Measurements from ENCODE around the gene FGF18. TPM values are rescaled to one million over a fixed set of nuclear protein-coding genes. Genes with fewer than 3 reads are reported as not detected.

FGF18 gene
- total and polyA plus RNA-seq, 2 experiments from 2014 or later: 1.00 to 7.2 TPM

DNA sequence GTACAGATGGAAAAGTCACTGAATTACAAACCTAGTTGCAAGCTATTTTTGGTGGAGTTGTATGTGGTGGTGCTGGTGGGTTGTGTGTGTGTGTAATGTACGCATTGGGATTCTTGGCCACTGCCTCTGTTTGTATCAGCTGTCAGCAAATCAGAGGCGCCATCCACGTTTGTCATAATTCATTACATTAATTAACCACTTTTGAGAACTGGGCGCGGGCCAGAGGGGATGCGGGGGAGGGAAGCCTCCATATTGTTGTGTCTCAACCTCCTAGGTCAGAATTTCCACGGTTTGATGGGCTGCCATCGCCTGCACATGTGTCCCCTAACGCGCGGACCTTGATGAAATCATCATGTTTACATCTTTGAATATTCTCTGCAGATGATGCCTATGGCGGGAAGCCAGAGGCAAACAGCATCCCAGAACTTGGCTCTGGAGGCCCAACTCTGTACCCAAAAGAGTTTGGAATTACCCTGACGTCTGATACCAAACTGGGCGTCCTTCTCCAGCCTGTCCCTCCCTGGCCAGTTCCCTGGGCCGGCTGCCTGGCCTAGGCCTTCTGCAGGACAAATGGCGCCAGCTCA, 54.9 kb downstream of the FGF18 start:
- Histone ChIP-seq H3K4me2 (no peak overlapping the region), H3K4me1 (ENCODE audit: insufficient read depth) (no peaks in the 10 kb centered on the region), H2AFZ (no peak overlapping the region)

DNA sequence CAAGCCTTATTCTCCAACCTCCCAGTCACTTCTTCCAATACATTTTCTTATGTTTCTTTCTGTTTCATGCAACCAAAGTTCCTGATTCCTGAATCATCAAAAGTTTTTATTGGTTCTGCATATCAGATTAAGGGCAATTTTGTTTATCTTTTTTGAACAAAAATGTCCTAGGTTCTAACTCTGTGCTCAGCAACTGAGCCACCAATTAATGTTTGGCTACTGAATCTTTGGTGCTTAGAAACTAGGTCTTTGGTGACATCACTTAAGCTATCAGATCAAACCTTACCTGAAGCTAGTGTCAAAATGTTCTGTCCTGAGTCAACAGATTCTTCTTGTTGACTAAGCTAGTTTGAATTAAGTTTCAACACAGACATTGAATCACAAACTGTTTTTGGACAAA, 56.1 kb downstream of the FGF18 start:
- Histone ChIP-seq H3K4me2 (no peak overlapping the region), H2AFZ (no peak overlapping the region), H3K9me2 (replicated peaks; ENCODE audit: insufficient read depth) (no peaks in the 10 kb centered on the region), H3K9me3 (ENCODE audit: low read depth) (no peaks in the 10 kb centered on the region), H3K79me2 (no peaks in the 10 kb centered on the region), H3K4me1 (ENCODE audit: insufficient read depth) (peaks cover 4% of the 10 kb centered on the region), H4K20me1 (ENCODE audit: insufficient read depth, poor library complexity, severe bottlenecking) (no peaks in the 10 kb centered on the region), H3K27ac (no peak overlapping the region), H3K27me3 (no peaks in the 10 kb centered on the region), H3K4me3 (no peak overlapping the region), H3K36me3 (replicated peaks; ENCODE audit: insufficient read depth, low read depth) (no peaks in the 10 kb centered on the region)
- TF ChIP-seq, protein P1, sequence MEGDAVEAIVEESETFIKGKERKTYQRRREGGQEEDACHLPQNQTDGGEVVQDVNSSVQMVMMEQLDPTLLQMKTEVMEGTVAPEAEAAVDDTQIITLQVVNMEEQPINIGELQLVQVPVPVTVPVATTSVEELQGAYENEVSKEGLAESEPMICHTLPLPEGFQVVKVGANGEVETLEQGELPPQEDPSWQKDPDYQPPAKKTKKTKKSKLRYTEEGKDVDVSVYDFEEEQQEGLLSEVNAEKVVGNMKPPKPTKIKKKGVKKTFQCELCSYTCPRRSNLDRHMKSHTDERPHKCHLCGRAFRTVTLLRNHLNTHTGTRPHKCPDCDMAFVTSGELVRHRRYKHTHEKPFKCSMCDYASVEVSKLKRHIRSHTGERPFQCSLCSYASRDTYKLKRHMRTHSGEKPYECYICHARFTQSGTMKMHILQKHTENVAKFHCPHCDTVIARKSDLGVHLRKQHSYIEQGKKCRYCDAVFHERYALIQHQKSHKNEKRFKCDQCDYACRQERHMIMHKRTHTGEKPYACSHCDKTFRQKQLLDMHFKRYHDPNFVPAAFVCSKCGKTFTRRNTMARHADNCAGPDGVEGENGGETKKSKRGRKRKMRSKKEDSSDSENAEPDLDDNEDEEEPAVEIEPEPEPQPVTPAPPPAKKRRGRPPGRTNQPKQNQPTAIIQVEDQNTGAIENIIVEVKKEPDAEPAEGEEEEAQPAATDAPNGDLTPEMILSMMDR (IDR thresholded peaks at IDR 0.05; ENCODE audit: poor library complexity): no peak
- TF ChIP-seq EZH2 (IDR thresholded peaks at IDR 0.05; ENCODE audit: borderline replicate concordance) (no peak), EZH2phosphoT487 (IDR thresholded peaks at IDR 0.05; ENCODE audit: low read depth, severe bottlenecking, unreplicated experiment) (no peak)
- DNase-seq (ENCODE audit: low spot score): no peak

More for the DNA sequence above, 54.9 kb downstream of the FGF18 start:
- H4K20me1 ChIP-seq (ENCODE audit: insufficient read depth, poor library complexity, severe bottlenecking): no peaks in the 10 kb centered on the region
- no peak for DNase-seq (ENCODE audit: low spot score)
- H3K9me2 ChIP-seq (replicated peaks; ENCODE audit: insufficient read depth): no peaks in the 10 kb centered on the region
- TF ChIP-seq, protein P1 (IDR thresholded peaks at IDR 0.05; ENCODE audit: poor library complexity): no peak
- TF ChIP-seq EZH2 (IDR thresholded peaks at IDR 0.05; ENCODE audit: borderline replicate concordance): no peak
- TF ChIP-seq EZH2phosphoT487 (IDR thresholded peaks at IDR 0.05; ENCODE audit: low read depth, severe bottlenecking, unreplicated experiment): no peak
- WGBS (ENCODE audit: low lambda C conversion rate, missing lambda C conversion rate): 94% methylated on average over 16 of the region's 16 CpGs
- no peaks in the 10 kb centered on the region for H3K9me3 ChIP-seq (ENCODE audit: low read depth)
- no peaks in the 10 kb centered on the region for H3K36me3 ChIP-seq (replicated peaks; ENCODE audit: insufficient read depth, low read depth)
- no peaks in the 10 kb centered on the region for H3K27me3 ChIP-seq
- H3K4me3 ChIP-seq: no peak overlapping the region
- no peaks in the 10 kb centered on the region for H3K79me2 ChIP-seq
- H3K27ac ChIP-seq: no peak overlapping the region

DNA sequence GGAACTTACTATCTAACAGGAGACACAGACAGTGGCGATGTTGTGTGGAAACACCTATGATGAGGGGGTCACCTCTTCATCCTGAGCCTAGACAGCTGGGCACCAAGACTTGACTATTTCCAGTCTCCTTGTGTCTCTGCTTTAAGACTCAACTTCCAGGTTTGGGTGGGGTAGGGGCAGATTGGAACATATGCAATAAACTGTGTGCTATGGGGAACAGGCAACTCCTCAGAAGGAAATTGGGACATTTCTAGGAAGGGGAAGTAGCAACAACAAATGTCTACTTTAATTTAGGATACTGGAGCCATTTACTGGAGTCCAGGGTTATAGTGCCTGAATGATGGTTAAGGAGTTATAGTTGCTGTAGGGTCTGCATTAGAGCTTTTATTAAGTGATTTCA, 57.3 kb downstream of the FGF18 start:
- Histone ChIP-seq H3K9me2 (replicated peaks; ENCODE audit: insufficient read depth) (no peaks in the 10 kb centered on the region), H4K20me1 (ENCODE audit: insufficient read depth, poor library complexity, severe bottlenecking) (no peaks in the 10 kb centered on the region), H3K4me3 (no peak overlapping the region), H3K9me3 (ENCODE audit: low read depth) (no peaks in the 10 kb centered on the region), H3K27me3 (no peaks in the 10 kb centered on the region), H3K27ac (no peak overlapping the region), H3K4me1 (ENCODE audit: insufficient read depth) (peaks cover 4% of the 10 kb centered on the region), H3K36me3 (replicated peaks; ENCODE audit: insufficient read depth, low read depth) (no peaks in the 10 kb centered on the region), H3K4me2 (no peak overlapping the region), H2AFZ (no peak overlapping the region), H3K79me2 (no peaks in the 10 kb centered on the region)
- no peak for DNase-seq (ENCODE audit: low spot score)
- TF ChIP-seq, protein P1 (IDR thresholded peaks at IDR 0.05; ENCODE audit: poor library complexity): no peak
- TF ChIP-seq EZH2phosphoT487 (IDR thresholded peaks at IDR 0.05; ENCODE audit: low read depth, severe bottlenecking, unreplicated experiment) (no peak), EZH2 (IDR thresholded peaks at IDR 0.05; ENCODE audit: borderline replicate concordance) (no peak)
- 100% methylated on average over 1 of the region's 1 CpG for WGBS (ENCODE audit: low lambda C conversion rate, missing lambda C conversion rate)

Data from hepatocyte (in vitro differentiated cells).